ENCODE measurements around the gene IL17REL. TPM values are rescaled to one million over a fixed set of nuclear protein-coding genes. Genes with fewer than 3 reads are reported as not detected.

IL17REL gene
- total RNA-seq, 1 donor from 2014 or later = not detected

Small RNA genes lying within 50 kb of the gene (microRNA-seq; reads per million reads assigned to microRNA genes)
- gene MIR6821 = not detected

Other genes with a start within 250 kb of the IL17REL start
- gene BRD1, start 184.9 kb downstream of the IL17REL start, total RNA-seq = 37.7 TPM
- 8.0 TPM for gene ZBED4, start 158.9 kb downstream of the IL17REL start, total RNA-seq
- 13.6 TPM for gene ALG12, start 94.3 kb downstream of the IL17REL start, total RNA-seq
- gene CRELD2, start 94.1 kb downstream of the IL17REL start, total RNA-seq = 35.8 TPM
- 62.2 TPM for gene PIM3, start 52.0 kb downstream of the IL17REL start, total RNA-seq
- gene TTLL8, start 45.5 kb upstream of the IL17REL start, total RNA-seq = not detected
- gene MLC1, start 72.7 kb upstream of the IL17REL start, total RNA-seq = 0.45 TPM
- 1.6 TPM for gene MOV10L1, start 77.2 kb upstream of the IL17REL start, total RNA-seq
- 0.76 TPM for gene PANX2, start 158.0 kb upstream of the IL17REL start, total RNA-seq
- gene TRABD, start 173.1 kb upstream of the IL17REL start, total RNA-seq = 22.8 TPM
- 22.6 TPM for gene SELENOO, start 188.2 kb upstream of the IL17REL start, total RNA-seq
- gene TUBGCP6, start 232.3 kb upstream of the IL17REL start, total RNA-seq = 47.6 TPM
- 32.4 TPM for gene HDAC10, start 238.5 kb upstream of the IL17REL start, total RNA-seq
- 17.8 TPM for gene MAPK12, start 248.9 kb upstream of the IL17REL start, total RNA-seq